ENCODE results near the gene RAD51B. TPM values are rescaled to one million over a fixed set of nuclear protein-coding genes. Genes with fewer than 3 reads are reported as not detected.

Gene RAD51B
- total RNA-seq, 1 donor from 2014 or later, result 5.3 TPM

DNA sequence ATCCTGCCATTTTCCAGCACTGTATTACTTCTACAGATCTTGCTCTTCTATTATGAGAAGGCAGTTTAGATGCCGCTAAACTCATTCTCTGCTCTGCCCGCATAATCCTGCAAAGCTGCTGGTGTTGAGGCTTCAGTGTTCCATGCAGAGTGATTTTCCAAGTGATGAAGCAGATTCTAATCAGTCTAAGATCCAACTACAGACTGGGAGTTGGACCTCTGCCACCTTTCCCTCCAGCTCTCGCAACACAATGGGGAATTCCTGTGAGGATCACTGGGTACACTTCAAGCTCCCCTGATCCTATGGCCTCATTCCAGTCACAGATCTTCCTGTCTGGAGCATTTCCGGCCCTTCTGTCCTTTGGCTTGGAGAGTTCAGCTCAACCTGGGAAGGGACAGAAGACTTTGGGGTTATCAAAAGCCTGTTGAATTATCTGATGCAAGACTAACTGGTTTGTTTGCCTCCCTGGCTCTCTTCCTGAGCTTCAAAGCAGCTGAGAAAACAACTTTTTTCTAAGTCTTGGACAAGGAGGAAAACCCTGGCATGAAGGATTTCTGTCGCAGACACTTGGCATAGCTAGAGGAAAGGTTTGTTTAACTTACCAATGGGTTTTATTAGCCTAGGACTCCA lies 639.4 kb downstream of the RAD51B start:
- peak in 1 of 2 donors; percentile 28 for DNase-seq (ENCODE audit: low spot score in 2 of 2)
- no peak for FAIRE-seq

DNA sequence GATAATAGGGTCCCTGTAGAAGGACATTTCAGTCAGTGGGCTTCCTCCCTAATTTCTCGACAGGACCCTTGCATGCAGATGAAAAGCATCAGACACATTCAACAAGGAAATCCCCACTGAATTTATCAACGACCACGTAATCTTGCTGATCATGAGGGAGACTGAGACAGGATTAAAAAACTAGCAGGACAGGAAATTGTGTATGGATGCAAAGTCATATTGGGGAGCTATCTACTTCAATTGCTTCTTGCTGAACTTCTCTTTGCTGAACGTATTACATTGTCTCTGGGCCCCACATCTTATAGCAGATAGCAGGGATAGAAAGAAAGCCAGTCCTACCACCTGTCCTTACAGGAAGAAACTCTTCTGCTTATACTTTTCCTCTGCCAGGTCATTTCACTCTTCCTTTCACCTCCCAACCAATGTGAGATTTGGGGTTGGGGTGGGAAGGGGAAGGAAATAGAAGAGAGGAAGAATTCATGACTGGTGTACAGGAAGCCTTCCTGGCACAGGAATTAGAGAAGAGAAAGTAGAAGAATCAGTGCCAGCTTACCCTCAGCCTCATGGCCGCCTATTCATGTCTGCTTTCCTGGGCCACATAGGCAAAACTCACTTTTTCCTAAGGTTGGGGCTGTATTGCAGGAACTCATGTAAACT lies 640.0 kb downstream of the RAD51B start:
- FAIRE-seq (no peak), DNase-seq (ENCODE audit: low spot score in 2 of 2) (no peak)

DNA sequence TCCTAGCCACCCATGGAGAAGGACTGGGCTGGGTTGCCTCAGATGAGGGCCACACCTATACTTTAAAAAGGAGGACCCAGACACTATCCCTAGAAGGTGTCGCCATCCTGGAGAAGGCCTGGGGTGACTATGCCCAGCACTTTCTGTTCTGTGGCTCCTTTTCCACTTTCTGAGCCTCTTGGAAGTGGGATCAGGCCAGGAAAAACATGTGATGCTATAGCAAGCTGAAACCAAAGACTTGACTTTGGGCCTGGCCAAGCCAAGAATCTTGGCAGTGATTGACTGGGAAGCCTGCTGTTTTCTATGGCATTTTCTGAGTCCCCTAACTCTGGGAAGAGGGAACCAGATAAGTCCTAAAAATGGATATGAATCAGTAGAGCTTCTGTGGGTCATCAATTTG lies 641.0 kb downstream of the RAD51B start:
- no peak for FAIRE-seq
- no peak for DNase-seq (ENCODE audit: low spot score in 2 of 2)

DNA sequence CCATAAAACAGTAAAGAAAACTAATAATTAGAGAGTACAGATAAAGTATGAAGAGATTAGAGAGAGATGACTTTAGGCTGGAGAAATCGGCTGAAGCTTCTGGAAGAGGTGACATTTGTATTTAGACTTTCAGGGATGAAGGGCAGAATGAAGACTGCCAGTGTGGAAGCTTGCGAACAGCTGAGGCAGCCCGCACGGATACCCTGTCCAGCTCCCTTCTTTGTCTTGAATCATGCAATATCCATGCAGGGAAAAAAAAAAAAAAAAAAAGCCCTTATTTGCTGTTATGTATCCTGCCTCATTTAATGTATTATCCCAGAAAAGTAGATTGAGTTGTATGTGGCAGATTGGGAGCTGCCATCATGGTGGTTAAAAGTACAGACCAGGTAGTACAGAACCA lies 641.5 kb downstream of the RAD51B start:
- DNase-seq (ENCODE audit: low spot score in 2 of 2) (no peak), FAIRE-seq (no peak)

DNA sequence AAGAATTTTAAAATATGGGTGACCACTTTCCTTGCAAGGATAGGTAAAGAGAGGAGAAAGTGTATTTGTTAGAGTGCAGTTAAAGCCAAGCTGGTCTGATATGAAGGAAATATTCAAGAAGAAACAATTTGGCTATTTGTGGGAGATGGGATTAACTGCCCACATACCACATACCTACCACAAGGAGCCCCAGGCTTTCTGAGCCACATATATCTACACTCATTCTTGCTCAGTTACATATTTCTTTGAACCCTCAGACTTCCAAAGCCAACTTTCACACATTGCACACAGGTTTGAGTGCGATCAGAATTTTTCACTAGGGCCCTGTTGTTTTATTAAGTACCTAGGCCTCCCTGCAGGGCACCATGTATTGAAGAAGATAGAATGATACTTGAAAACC lies 643.1 kb downstream of the RAD51B start:
- FAIRE-seq (no peak), DNase-seq (ENCODE audit: low spot score in 2 of 2) (no peak)

DNA sequence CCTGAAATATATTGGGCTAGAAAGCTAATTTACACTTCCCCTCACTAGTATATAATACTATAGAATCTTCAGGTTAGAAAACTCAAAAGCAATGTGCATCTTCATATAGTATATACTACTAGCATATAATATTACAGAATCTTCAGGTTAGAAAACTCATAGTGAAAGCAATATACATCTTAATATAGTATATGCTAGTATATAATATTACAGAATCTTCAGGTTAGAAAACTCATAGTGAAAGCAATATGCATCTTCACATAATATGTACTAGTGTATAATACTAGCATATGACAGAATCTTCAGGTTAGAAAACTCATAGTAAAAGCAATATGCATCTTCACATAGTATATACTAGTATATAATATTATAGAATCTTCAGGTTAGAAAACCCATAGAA lies 643.7 kb downstream of the RAD51B start:
- FAIRE-seq, result no peak
- no peak for DNase-seq (ENCODE audit: low spot score in 2 of 2)

DNA sequence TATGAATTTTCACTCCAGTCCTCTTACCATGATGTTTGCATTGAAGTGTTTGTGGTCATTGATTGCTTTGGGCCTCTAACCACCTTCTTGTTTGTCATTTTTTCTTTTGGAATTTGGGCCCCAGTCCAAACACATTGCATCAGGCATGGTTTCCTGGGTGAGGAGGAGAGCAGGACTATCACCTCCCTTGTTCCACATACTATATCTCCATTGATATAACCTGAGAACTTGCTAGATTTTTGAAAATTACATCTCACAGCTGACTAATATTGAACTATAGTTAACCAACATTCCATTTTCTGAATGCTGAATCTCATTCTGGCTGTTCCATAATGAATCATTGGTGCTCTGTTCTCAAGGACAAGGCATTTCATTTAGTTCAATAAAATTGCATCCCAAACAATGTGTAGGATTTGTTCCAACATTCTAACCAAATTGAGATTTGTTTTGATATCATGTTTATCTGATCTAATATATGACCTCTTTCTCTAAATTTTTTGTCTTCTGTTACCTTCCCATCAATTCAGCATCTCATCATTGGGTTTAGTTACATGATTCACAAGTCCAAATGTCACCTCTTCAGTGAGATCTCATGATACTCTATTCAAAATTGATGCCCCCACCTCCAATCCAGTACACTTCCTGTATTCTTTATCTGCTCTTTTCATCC lies 644.3 kb downstream of the RAD51B start:
- DNase-seq (ENCODE audit: low spot score in 2 of 2) (no peak), FAIRE-seq (no peak)

DNA sequence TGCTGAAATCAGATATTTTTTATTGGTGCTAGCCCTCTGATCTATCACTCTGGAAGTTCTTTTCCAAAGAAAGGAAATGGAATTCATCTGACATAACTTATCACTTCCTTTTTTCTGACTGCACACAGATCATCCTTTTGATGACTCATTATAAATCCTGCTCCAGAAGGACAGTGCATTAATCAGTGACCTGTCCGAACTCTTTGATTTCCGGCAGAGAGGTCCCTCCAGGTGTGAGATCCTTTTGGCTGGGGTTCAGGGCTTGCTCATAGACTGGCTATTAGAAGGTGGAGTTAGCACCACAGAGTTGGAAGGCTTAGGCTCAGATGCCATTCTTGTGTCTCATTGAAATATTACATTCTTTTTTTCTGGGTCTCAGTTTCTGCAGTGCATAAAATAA lies 645.1 kb downstream of the RAD51B start:
- FAIRE-seq (no peak), DNase-seq (ENCODE audit: low spot score in 2 of 2) (no peak)

DNA sequence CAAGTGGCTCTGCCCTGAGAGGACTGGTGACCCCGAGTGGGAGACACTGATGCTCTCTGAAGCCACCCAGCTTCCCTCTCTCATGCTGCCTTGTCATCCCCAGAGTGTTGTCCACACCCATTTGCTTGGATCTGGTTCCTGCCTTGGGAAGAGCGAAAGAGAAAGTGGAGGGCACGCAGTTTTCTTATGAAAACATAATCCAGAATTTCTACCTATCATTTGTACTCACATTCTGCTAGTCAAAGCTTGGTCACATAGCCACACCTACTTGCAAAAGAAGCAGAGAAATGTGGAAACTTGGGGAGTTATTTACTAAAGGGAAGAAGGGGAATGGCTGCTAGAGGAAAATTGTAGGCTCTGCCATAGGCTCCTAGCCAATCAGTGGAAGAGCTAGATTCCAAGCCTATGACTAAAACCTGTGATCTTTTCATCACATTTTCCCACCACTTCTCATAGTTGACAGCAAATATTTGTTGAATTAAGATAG lies 647.0 kb downstream of the RAD51B start:
- DNase-seq (ENCODE audit: low spot score in 2 of 2) (no peak), FAIRE-seq (no peak)

DNA sequence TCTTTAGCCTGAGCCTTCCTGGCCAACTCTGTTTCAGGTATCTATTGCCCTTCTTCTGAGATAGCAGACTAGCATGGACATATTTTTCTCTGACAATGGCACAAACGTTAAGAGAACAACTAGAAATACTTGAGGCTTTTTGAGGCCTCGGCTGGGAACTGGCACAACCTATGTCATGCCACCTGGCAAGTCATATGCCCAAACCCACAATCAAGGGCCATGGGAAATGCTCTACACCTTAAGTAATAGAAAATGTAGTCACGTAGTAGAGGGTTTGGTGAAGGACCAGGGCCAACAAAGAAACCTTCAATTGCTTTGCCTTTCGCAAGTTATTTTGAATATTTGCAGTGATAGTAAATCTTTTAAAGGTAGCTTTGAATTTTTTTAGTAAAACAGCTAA lies 647.8 kb downstream of the RAD51B start:
- DNase-seq (ENCODE audit: low spot score in 2 of 2), result no peak
- no peak for FAIRE-seq

DNA sequence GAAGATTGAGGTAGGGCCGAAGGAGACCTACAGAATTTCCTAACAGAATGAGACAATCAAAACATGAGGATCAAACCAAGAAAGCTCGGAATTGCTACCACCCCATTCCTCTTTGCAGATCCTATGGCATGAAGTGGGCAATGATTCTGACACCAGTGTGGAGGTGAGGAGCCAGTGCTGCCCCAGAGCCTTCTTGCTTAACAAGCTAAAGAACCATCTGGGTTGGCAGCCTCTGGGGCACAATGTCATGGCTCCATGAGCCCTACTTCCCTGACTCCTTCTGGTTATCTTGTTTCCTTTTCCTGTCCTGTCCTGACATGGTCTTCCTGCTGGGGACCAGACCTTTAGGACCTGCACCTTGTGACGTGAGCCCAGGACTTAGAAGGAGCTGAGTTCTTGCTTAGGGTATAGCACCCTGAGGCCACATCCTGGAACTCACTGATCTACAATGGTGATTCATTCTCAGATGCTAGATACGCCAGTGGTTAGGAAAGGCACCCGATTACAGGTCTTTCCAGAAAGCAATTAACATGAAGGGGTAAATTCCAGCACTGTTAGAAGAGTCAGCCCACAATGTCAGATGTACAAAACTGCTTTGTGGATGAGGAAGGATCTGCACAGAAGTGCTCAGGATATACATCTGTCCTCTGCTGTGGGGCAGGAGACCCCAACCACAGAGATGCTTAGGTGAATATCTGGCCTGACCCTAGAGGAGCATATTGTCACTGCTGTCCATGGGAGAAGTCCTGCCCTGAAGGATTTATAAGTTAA lies 649.0 kb downstream of the RAD51B start:
- DNase-seq (ENCODE audit: low spot score in 2 of 2), result no peak
- no peak for FAIRE-seq

DNA sequence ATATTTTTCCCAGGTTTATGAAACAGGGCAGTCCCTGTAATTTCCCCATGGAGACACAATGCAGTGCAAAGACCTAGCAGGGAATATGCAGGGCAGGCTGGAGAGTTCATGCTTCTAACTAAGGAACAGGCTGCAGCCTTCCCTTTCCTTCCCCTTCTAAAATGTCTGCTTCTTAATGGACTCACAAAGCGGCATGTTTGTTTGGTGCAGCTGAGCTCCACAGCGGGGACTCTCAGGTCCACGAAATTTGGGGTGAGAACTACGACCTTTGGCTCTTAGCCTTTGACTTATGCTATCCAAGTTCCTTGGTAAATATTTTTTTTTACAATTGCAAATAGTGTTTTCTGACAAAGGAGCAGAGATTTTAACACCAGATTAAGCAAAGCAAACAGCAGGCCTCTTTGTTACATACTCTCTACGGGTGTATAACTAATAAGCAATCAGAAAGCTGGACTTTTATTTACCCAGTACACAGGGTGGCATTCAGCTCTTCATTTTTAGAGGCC lies 649.7 kb downstream of the RAD51B start:
- FAIRE-seq, result no peak
- no peak for DNase-seq (ENCODE audit: low spot score in 2 of 2)

DNA sequence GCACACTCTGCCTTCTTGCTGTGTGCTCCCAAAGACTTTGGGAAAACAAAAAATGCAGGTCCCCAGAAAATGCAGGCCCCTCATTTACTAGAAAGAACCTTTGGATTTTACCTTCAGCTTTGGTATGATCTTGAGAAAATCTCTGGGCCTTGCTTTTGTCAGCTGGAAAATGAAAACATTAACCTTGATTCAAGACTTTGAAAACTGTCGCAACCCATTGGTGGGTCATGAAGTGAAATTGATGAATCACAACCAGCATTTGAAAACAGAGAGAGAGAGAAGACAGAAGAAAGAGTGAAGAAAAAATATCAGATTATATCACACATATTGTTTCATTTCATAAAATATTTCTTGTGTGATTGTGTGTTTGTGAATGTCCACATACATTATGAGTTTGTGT lies 650.8 kb downstream of the RAD51B start:
- no peak for FAIRE-seq

DNA sequence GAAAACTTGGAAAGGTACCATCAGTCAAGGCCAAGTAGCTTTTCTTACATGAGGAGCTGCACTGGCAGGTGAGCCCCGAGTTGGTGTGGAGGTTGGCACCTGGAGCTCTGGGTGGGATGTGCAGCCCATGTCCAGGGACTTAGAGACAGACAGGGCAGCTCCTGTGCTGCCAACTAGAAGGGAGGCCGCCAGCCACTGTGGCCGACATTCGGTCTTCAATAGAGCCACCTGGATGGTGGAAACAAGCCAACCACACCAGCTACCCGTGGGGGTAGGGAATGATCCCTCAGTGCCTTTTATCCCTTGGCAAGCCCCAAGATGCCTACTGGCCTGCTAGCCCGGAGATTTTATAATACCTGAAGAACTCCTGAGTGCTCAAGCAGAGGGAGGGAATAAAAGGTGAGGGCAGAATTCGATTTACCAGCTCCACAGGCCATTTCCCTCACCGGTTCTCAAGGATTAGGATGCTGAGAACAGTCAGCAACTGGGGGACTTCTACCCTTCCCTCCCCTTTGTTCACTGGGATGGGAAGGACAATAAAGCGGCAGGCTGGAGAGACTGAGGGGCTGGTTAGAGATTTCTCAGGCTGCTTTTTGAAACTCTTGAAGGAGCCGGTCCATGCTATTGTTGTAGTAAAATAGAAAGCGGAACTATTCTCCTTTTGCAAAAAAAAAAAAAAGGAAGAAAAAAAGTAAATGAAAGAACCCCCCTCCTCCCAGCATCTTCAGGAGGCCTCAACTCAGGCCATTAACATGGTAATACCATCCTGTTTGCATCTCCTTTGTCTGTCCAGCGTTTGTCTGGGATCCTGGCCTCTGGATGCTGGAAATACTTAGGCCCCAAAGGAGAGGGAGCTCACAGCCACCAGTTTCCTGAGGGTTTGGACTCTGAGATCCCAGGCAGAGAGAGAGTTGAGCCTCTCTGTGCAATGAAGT lies 651.7 kb downstream of the RAD51B start:
- FAIRE-seq (no peak), DNase-seq (ENCODE audit: low spot score in 2 of 2) (no peak)

More for the DNA sequence above, 650.8 kb downstream of the RAD51B start:
- no peak for DNase-seq (ENCODE audit: low spot score in 2 of 2)

DNA sequence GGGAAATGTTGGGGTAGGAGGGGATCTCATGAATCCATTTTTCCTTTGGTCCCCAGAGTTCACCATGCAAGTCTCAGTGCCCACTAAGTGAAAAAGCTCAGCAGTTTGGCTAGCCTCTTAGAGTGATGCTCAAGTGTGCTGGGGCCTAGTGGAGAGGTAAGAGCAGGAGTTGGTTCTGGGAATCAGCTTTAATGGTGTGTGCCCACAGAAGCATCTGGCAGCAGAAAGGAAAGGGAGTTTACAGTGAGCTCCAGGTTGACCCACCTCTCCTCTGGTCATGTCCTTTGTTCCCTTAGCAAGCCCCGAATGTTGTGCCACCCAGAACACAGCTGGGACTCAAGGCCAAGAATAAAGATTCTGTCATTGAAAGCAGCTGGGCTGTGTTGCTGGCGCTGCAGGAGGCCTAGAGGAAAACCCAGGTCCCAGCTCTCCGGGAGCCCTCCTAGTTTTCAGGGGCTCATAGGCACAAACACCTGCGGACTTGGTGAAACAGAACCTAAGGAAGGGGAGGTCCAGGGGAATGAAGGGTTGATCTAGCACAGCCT lies 652.5 kb downstream of the RAD51B start:
- FAIRE-seq, result no peak
- no peak for DNase-seq (ENCODE audit: low spot score in 2 of 2)

DNA sequence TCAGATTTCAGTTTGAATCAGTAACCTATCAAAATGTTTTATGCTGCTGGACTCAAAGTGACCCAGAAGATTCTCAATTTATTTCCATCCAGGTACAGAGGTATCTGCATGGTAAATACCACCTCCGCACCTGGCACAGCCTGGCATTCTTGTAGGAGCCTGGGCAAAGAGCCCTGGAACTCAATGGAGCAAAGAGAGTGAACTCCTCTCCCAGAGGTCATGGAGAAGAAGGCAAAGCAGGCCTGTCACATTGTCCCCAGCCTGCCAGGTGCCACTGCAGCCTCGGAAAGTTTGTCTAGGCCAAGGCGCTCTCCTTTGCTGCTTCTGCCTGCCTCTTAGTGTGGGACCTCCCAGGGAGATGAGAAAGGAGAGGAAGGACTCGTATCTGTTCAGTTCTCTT lies 653.5 kb downstream of the RAD51B start:
- DNase-seq (ENCODE audit: low spot score in 2 of 2) (no peak), FAIRE-seq (no peak)

DNA sequence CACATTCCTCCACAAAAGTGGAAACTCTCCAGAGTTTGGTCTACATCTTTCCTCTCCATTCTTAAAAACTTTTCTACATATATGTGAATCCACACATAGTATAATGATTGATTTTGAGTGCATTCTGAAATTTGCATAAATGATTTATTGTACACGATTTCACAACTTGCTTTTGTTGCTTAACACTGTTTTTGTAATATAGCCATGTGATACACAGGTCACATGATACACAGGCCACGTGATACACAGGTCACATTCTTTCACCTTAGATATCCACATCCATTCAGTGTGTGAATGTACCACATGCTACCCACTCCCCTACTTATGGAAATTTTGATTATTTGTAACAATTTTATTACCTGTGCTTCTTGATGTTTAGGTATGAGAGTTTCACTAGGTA lies 654.2 kb downstream of the RAD51B start:
- DNase-seq (ENCODE audit: low spot score in 2 of 2) (no peak), FAIRE-seq (no peak)

DNA sequence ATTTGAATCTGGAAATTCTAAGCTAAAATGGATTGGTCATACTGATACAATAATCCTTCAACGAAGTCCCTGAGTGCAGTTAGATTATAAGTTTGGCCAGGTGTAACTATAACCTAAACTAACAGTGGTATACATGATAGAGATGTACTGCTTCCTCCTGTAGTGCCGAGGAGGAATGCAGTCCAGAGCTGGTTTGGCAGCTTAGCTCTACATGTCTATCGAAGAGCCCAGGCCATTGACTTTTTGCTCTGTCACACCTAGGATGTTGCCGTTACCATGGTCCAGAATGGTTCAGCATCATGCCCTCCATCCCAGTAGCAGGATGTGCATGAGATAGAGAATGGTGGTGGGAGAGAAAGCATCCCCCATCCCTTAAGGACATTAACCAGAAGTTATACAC lies 655.2 kb downstream of the RAD51B start:
- DNase-seq (ENCODE audit: low spot score in 2 of 2) (no peak), FAIRE-seq (no peak)

DNA sequence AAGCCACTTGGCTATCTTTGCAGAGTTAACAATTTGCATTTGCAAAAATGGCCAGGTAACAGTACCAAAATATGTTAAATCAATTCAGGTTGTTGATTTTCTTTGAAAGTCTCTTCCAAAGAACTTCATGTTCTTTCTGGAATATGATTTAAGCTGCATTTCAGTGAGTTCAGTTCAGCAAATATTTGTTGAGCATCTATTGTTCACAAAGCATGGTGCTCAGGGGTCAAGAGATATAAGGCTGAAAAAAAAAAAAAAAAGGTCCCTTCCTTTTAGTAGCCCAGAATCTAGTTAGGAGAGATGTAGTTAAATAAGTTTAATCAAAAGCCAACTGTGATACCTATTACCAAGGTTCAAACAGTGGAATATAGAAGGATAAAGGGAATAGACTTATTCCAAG lies 656.2 kb downstream of the RAD51B start:
- DNase-seq (ENCODE audit: low spot score in 2 of 2) (no peak), FAIRE-seq (no peak)
